ENCODE results near the gene TTC34.
A peak's percentile ranks its signal among the peaks of the same experiment; 100 is the strongest.

The TTC34 gene

GRCh38 chr1:2789986-2790581, 11.4 kb downstream of the TTC34 start:
- TF ChIP-seq CTCF (conservative IDR thresholded peaks at IDR 0.05; ENCODE audit: low read depth, low read length) = no peak
- no peak for DNase-seq (ENCODE audit: low read depth)
- no peak overlapping the region for H3K4me3 ChIP-seq (ENCODE audit: low read length)

- no peak for DNase-seq (ENCODE audit: low read depth)
- TF ChIP-seq CTCF (conservative IDR thresholded peaks at IDR 0.05; ENCODE audit: low read depth, low read length) = no peak
- H3K4me3 ChIP-seq (ENCODE audit: low read length) = no peak overlapping the region
Observed at GRCh38 chr1:2789164-2789985, 12.1 kb downstream of the TTC34 start.

GRCh38 chr1:2788506-2789163, 12.9 kb downstream of the TTC34 start:
- TF ChIP-seq CTCF (conservative IDR thresholded peaks at IDR 0.05; ENCODE audit: low read depth, low read length) = no peak
- no peak overlapping the region for H3K4me3 ChIP-seq (ENCODE audit: low read length)
- DNase-seq (ENCODE audit: low read depth) = no peak

GRCh38 chr1:2787163-2787911, 14.2 kb downstream of the TTC34 start:
- DNase-seq (ENCODE audit: low read depth) = no peak
- no peak for TF ChIP-seq CTCF (conservative IDR thresholded peaks at IDR 0.05; ENCODE audit: low read depth, low read length)
- no peak overlapping the region for H3K4me3 ChIP-seq (ENCODE audit: low read length)

- peak; percentile 57 for TF ChIP-seq CTCF (conservative IDR thresholded peaks at IDR 0.05; ENCODE audit: low read depth, low read length)
- DNase-seq (ENCODE audit: low read depth) = no peak
- H3K4me3 ChIP-seq (ENCODE audit: low read length) = no peak overlapping the region
Observed at GRCh38 chr1:2786329-2787162, 14.9 kb downstream of the TTC34 start.

GRCh38 chr1:2785631-2786328, 15.7 kb downstream of the TTC34 start:
- DNase-seq (ENCODE audit: low read depth) = no peak
- no peak for TF ChIP-seq CTCF (conservative IDR thresholded peaks at IDR 0.05; ENCODE audit: low read depth, low read length)

More at GRCh38 chr1:2785631-2786328, 15.7 kb downstream of the TTC34 start:
- no peak overlapping the region for H3K4me3 ChIP-seq (ENCODE audit: low read length)

All from retinal pigment epithelial cell (primary cell).